ENCODE data around the gene CEP170. TPM values are rescaled to one million over a fixed set of nuclear protein-coding genes. Genes with fewer than 3 reads are reported as not detected.

Gene CEP170
- total RNA-seq, 1 donor from 2014 or later: 30.9 TPM

- no peak for DNase-seq (ENCODE audit: low spot score in 2 of 2)
- no peaks in the 10 kb centered on the region for H3K9me3 ChIP-seq
- no peak for TF ChIP-seq CTCF (IDR thresholded peaks at IDR 0.05)
- H3K27me3 ChIP-seq: no peaks in the 10 kb centered on the region
- H3K36me3 ChIP-seq: peaks cover 0 to 30% of the 10 kb centered on the region in 2 donors
- H3K4me3 ChIP-seq: no peak overlapping the region
- H3K27ac ChIP-seq: peak overlapping the region; percentile 46 to 68
- intact Hi-C loops (cut with DNase I): no loop called here
- peaks cover 4 to 8% of the 10 kb centered on the region in 2 donors for H3K4me1 ChIP-seq
These were observed 31.5 kb upstream of the CEP170 start for GRCh38 chr1:243286409-243287122.

DNA sequence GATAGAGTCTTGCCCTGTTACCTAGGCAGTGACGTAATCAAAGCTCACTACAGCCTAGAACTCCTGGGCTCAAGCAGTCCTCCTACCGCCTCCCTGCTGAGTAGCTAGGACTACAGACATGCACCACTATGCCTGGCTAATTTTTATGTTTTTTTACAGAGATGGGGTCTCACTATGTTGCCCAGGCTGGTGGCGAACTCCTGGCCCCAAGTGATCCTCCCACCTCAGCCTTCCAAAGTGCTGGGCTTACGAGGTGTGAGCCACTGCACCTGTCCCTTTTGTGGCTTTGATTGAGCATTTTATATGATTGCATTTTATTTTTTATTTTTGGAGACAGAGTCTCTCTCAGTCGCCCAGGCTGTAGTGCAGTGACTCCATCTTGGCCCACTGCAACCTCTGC is 26.6 kb upstream of the CEP170 start:
- Histone ChIP-seq H3K4me1 (no peaks in the 10 kb centered on the region), H3K27me3 (no peaks in the 10 kb centered on the region), H3K4me3 (no peak overlapping the region), H3K9me3 (peaks cover 0 to 7% of the 10 kb centered on the region in 2 donors), H3K27ac (no peak overlapping the region), H3K36me3 (peaks cover 9 to 32% of the 10 kb centered on the region in 2 donors)
- intact Hi-C loops (cut with DNase I): no loop called here
- no peak for TF ChIP-seq CTCF (IDR thresholded peaks at IDR 0.05)
- DNase-seq (ENCODE audit: low spot score in 2 of 2): no peak

DNA sequence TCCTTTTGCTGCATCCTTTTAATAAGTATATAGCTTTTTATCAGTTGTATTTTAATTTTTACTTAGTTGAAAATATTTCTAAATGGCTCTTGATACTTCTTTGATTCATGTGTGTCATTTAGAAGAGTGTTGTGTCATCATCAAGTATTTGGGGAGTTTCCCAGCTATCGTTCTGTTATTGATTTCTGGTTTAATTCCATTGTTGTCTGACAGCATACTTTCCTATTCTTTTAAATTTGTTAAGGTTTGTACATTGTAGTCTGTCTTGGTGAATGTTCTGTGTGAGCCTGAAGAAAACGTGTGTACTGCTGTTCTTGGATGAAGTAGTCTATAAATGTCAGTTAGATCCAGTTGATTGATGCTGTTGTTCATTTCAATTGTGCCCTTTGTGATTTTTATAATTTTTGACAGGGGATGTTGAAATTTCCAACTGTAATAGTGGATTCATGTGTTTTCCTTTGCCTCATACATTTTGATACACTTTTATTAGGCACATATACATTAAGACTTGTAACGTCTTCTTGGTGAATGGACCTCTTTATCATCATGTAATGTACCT is 25.6 kb upstream of the CEP170 start:
- Histone ChIP-seq H3K36me3 (peaks cover 11 to 41% of the 10 kb centered on the region in 2 donors), H3K27ac (no peak overlapping the region), H3K4me1 (no peaks in the 10 kb centered on the region), H3K9me3 (peaks cover 0 to 7% of the 10 kb centered on the region in 2 donors), H3K4me3 (no peak overlapping the region), H3K27me3 (no peaks in the 10 kb centered on the region)
- TF ChIP-seq CTCF (IDR thresholded peaks at IDR 0.05): no peak
- intact Hi-C loops (cut with DNase I): no loop called here
- DNase-seq (ENCODE audit: low spot score in 2 of 2): no peak

- peaks cover 0 to 7% of the 10 kb centered on the region in 2 donors for H3K9me3 ChIP-seq
- no peak for DNase-seq (ENCODE audit: low spot score in 2 of 2)
- H3K27me3 ChIP-seq: no peaks in the 10 kb centered on the region
- H3K27ac ChIP-seq: no peak overlapping the region
- H3K36me3 ChIP-seq: peaks cover 11 to 42% of the 10 kb centered on the region in 2 donors
- no peak overlapping the region for H3K4me3 ChIP-seq
- intact Hi-C loops (cut with DNase I): no loop called here
- H3K4me1 ChIP-seq: peaks cover 0 to 5% of the 10 kb centered on the region in 2 donors
- no peak for TF ChIP-seq CTCF (IDR thresholded peaks at IDR 0.05)
These were observed 20.2 kb upstream of the CEP170 start for GRCh38 chr1:243275316-243275715.

DNA sequence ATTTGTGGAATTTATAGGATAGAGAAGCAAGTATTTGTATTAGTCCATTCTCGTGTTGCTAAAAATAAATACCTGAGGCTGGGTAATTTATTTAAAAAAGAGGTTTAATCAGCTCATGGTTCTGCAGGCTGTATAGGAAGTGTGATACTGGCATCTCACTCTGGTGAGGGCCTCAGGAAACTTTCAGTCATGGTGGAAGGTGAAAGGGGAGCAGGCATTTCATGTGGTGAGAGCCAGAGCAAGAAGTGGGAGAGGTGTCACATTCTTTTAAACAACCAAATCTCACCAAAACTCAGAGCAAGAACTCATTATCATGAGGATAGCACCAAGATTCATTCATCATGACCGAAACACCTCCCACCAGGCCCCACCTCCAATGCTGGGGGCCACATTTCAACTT is 18.9 kb upstream of the CEP170 start:
- intact Hi-C loops (cut with DNase I): no loop called here
- H3K4me1 ChIP-seq: peaks cover 0 to 14% of the 10 kb centered on the region in 2 donors
- H3K9me3 ChIP-seq: peaks cover 0 to 7% of the 10 kb centered on the region in 2 donors
- no peak overlapping the region for H3K27ac ChIP-seq
- peaks cover 11 to 42% of the 10 kb centered on the region in 2 donors for H3K36me3 ChIP-seq
- DNase-seq (ENCODE audit: low spot score in 2 of 2): no peak
- H3K4me3 ChIP-seq: no peak overlapping the region
- no peak for TF ChIP-seq CTCF (IDR thresholded peaks at IDR 0.05)
- H3K27me3 ChIP-seq: no peaks in the 10 kb centered on the region

Data from ascending aorta (tissue), 2 donors.